ENCODE results near the gene ILF2. TPM values are rescaled to one million over a fixed set of nuclear protein-coding genes. Genes with fewer than 3 reads are reported as not detected.
"Not testable (repeated sequence)": the region's sequence is repeated elsewhere in the genome, so short reads cannot be mapped to it uniquely, and the experiment has no call there.

ILF2 gene
- 100 to 1,000 TPM; 136 to 142 TPM for total RNA-seq
- 213 to 215 reads per million in 2 donors for total RNA-seq

DNA sequence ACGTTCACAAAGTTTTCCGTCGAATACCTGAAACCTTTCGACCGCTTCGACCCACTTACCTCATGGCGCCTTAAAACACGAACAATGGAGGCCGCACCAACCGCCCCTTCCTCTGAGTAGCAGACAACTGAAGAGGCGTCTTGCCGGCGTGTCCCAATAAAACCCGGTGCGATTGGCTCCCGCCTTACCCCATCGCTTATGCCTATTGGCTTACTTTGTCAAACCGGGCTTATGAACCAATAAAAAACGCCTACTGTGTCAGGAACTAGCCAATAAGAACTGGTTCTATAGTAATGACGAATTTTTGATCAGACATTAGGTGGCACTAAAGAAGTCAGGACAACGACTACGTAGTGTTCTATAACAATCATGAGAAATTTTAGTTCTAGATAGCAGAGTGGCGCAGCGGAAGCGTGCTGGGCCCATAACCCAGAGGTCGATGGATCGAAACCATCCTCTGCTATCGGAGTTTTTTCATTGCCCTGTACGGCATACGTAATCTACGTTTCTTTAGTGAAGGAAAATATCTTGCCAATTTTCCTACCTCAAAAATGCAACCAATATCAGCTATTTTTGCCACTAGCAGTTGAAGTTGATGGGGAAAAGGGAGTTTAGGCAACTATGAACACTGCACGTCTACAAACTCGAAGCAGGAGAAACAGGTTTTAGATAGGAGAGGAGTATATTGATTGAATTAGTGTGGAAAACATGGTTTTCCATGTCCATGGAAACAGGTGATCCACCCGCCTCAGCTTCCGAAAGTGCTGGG, at the start of gene ILF2:
Gene ILF2, minus strand, starts transcription at position 135 of the 769 bp plus-strand sequence. Its CDS starts 71 bp downstream, at position 64.
- ATAC-seq = peak; percentile 92
- H3K9me3 ChIP-seq (ENCODE audit: control insufficient read depth, low read length, poor library complexity, severe bottlenecking) = no peaks in the 10 kb centered on the region
- no peak within 1 kb of the TSS for H3K27ac Mint-ChIP-seq
- peak; percentile 88 to 94 (median 93) for DNase-seq
- peaks cover 4% of the 10 kb centered on the region for H3K36me3 Mint-ChIP-seq (ENCODE audit: low read depth)
- no peak within 1 kb of the TSS for H3K4me3 Mint-ChIP-seq
- no peaks in the 10 kb centered on the region for H3K27me3 Mint-ChIP-seq
- H3K4me1 Mint-ChIP-seq = peaks cover 4% of the 10 kb centered on the region

- Mint-ChIP-seq H3K27me3 (peaks cover 5% of the 10 kb centered on the region), H3K36me3 (ENCODE audit: low read depth) (peaks cover 5% of the 10 kb centered on the region), H3K4me3 (no peak overlapping the region), H3K27ac (no peak overlapping the region), H3K4me1 (peaks cover 3% of the 10 kb centered on the region)
- DNase-seq = no peak
- H3K9me3 ChIP-seq (ENCODE audit: control insufficient read depth, low read length, poor library complexity, severe bottlenecking) = no peaks in the 10 kb centered on the region
- ATAC-seq = no peak
Measured at GRCh38 chr1:153717330-153717729, 46.5 kb upstream of the ILF2 start.

DNA sequence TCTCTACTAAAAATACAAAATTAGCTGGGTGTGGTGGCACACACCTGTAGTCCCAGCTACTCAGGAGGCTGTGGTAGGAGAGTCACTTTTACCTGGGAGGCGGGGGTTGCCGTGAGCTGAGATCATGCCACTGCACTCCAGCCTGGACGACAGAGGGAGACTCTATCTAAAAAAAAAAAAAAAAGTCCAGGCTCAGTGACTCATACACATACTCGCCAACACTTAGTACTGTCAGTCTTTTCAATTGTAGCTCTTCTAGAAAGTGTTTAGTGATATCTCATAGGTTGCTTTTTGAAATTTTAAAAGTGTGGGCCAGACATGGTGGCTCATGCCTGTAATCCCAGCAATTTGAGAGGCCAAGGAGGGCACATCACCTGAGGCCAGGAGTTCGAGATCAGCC, 45.4 kb upstream of the ILF2 start:
- not testable (repeated sequence) for ATAC-seq, DNase-seq, H3K4me3 Mint-ChIP-seq

DNA sequence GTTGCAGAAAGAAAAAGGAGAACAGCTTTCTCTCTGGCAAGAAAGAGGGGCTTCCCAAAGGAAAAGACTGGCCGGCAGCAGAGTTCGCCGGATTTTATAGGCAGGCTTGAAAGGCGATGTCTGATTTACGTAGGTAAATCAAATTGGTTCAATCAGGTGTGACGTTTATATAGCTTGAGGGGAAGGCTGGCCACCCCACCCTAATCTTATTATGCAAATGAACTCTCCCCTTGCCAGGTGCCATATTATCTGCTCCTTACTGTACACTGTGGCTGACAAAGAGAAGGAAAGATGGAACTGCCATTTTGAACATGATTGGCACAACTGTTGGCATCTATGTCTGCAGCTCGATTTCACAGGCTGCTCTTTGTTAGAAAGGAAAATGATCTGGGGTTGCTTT, 40.2 kb upstream of the ILF2 start:
- Mint-ChIP-seq H3K27ac (no peak overlapping the region), H3K36me3 (ENCODE audit: low read depth) (peaks cover 5% of the 10 kb centered on the region), H3K27me3 (peaks cover 12% of the 10 kb centered on the region), H3K4me3 (no peak overlapping the region), H3K4me1 (peaks cover 7% of the 10 kb centered on the region)
- H3K9me3 ChIP-seq (ENCODE audit: control insufficient read depth, low read length, poor library complexity, severe bottlenecking) = no peaks in the 10 kb centered on the region
- no peak for ATAC-seq
- no peak for DNase-seq

More for the DNA sequence above, 45.4 kb upstream of the ILF2 start:
- not testable (repeated sequence) for H3K36me3 Mint-ChIP-seq (ENCODE audit: low read depth); H3K4me1 Mint-ChIP-seq; H3K9me3 ChIP-seq (ENCODE audit: control insufficient read depth, low read length, poor library complexity, severe bottlenecking); H3K27me3 Mint-ChIP-seq; H3K27ac Mint-ChIP-seq

- no peaks in the 10 kb centered on the region for H3K27me3 Mint-ChIP-seq
- no peaks in the 10 kb centered on the region for H3K9me3 ChIP-seq (ENCODE audit: control insufficient read depth, low read length, poor library complexity, severe bottlenecking)
- DNase-seq (no peak), ATAC-seq (no peak)
- H3K27ac Mint-ChIP-seq = no peak overlapping the region
- H3K4me1 Mint-ChIP-seq = peaks cover 2% of the 10 kb centered on the region
- no peak overlapping the region for H3K4me3 Mint-ChIP-seq
- H3K36me3 Mint-ChIP-seq (ENCODE audit: low read depth) = no peaks in the 10 kb centered on the region
Measured at GRCh38 chr1:153705484-153705883, 34.7 kb upstream of the ILF2 start.

- ATAC-seq = no peak
- H3K4me3 Mint-ChIP-seq = no peak overlapping the region
- H3K27me3 Mint-ChIP-seq = no peaks in the 10 kb centered on the region
- no peaks in the 10 kb centered on the region for H3K4me1 Mint-ChIP-seq
- no peak overlapping the region for H3K27ac Mint-ChIP-seq
- no peaks in the 10 kb centered on the region for H3K9me3 ChIP-seq (ENCODE audit: control insufficient read depth, low read length, poor library complexity, severe bottlenecking)
- no peaks in the 10 kb centered on the region for H3K36me3 Mint-ChIP-seq (ENCODE audit: low read depth)
- DNase-seq = no peak
Measured at GRCh38 chr1:153699768-153700167, 29.0 kb upstream of the ILF2 start.

DNA sequence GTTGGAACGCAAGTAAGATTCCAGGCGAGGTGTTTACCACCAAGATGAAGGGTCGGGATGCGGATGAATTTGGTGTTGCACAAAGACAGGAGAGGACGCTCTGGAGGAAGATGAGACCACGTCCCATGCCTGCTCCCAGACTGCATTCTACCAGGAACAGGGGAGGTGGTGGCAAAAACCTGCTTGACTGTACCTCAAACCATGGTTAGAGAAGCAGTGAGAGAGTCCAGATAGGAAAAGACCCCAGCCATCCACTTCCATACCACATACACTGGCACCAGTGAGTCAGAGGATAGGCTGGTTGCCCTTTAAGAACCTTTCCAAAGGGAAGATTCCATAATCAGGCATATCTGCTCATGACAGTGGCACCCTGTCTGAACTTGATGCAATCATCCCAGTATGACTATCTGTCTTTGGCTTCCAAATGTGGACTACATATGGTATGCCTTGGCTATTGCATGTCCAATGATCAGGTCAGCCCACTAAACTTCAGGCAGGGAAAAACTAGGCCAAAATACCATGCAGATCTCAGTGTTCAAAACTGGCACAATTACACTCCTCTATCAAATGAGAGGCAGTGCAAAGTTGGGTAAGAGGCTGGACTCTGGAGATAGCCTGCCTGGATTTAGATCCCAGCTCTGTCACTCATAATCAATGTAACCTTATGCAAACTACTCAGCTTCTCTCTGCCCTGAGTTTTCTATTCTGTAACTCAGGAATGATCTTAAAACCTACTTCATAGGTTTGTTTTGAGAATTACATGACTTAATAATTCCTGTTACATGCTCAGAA, 28.3 kb upstream of the ILF2 start:
- H3K27ac Mint-ChIP-seq = no peak overlapping the region
- no peaks in the 10 kb centered on the region for H3K9me3 ChIP-seq (ENCODE audit: control insufficient read depth, low read length, poor library complexity, severe bottlenecking)
- no peaks in the 10 kb centered on the region for H3K36me3 Mint-ChIP-seq (ENCODE audit: low read depth)
- H3K27me3 Mint-ChIP-seq = no peaks in the 10 kb centered on the region
- no peak for ATAC-seq
- H3K4me3 Mint-ChIP-seq = no peak overlapping the region
- DNase-seq = no peak
- no peaks in the 10 kb centered on the region for H3K4me1 Mint-ChIP-seq

GRCh38 chr1:153698020-153698922, 27.5 kb upstream of the ILF2 start:
- Mint-ChIP-seq H3K4me1 (no peaks in the 10 kb centered on the region), H3K27me3 (peaks cover 5% of the 10 kb centered on the region), H3K4me3 (no peak overlapping the region), H3K36me3 (ENCODE audit: low read depth) (no peaks in the 10 kb centered on the region), H3K27ac (no peak overlapping the region)
- no peaks in the 10 kb centered on the region for H3K9me3 ChIP-seq (ENCODE audit: control insufficient read depth, low read length, poor library complexity, severe bottlenecking)
- no peak for ATAC-seq
- DNase-seq = no peak

DNA sequence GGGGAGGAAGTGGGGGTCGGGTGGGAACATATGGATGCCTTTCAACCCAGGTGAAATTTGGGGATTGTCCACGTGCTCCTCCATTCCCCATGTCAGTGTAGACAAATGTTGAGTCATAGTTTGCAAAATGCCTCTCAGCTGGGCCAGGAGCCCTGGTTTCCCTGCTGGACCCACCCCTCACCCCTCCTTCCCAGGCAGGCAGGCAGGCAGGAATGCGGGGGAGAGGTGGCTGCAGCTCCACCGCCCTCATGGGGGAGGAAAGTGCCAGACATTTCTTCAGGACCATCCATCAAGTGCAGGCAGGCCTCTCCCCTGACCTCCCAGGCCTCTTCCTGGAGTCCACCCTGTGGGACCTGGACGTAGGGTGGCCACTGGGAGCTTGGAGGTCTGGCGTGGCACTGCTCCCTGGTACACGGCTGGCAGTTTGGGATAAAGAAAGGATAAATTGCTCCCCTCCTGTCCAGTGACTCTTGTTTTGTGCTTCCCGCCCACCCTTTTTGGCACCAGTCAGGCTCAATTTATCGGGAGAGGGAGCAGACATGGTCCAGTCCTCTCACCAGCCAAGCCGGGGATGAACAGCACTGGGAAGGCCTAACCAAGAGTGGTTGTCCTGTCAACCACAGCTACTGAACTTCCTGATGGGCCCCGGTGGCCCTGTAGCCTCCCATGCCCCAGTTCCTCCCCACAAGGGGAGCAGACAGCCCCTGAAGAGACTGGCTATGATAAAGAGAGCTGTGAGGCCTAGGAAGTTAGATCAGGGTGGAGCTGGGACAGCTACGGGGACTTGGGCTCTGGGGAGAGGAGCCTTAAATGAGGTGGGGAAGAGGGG, 26.6 kb upstream of the ILF2 start:
- no peak for ATAC-seq
- Mint-ChIP-seq H3K27me3 (peaks cover 5% of the 10 kb centered on the region), H3K4me3 (no peak overlapping the region), H3K27ac (no peak overlapping the region), H3K36me3 (ENCODE audit: low read depth) (no peaks in the 10 kb centered on the region), H3K4me1 (no peaks in the 10 kb centered on the region)
- no peak for DNase-seq
- H3K9me3 ChIP-seq (ENCODE audit: control insufficient read depth, low read length, poor library complexity, severe bottlenecking) = no peaks in the 10 kb centered on the region

DNA sequence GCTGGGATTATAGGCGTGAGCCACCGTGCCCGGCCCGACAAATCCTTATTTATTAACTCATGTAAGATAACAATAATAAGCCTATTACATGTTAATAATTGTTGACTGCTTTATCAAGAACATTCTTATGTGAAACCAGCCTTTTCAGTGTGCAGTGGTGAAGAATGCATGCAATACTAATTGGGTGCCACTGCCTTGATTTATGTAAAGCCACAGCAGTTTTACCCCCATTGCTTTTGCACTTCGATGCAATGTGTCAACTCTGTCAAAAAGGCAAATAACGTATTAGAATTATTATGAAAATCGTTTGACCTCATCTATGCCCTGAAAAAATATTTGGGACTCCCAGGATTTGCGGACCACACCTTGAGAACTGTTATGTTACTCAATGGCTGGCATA, 25.9 kb upstream of the ILF2 start:
- Mint-ChIP-seq H3K27me3 (peaks cover 5% of the 10 kb centered on the region), H3K27ac (no peak overlapping the region), H3K4me3 (no peak overlapping the region), H3K36me3 (ENCODE audit: low read depth) (no peaks in the 10 kb centered on the region), H3K4me1 (no peaks in the 10 kb centered on the region)
- ATAC-seq = no peak
- DNase-seq = no peak
- H3K9me3 ChIP-seq (ENCODE audit: control insufficient read depth, low read length, poor library complexity, severe bottlenecking) = no peaks in the 10 kb centered on the region

DNA sequence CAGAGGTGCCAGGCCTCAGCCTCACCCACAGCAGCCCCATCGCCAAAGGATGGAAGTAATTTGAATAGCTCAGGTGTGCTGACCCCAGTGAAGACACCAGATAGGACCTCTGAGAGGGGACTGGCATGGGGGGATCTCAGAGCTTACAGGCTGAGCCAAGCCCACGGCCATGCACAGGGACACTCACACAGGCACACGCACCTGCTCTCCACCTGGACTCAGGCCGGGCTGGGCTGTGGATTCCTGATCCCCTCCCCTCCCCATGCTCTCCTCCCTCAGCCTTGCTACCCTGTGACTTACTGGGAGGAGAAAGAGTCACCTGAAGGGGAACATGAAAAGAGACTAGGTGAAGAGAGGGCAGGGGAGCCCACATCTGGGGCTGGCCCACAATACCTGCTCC, 22.7 kb upstream of the ILF2 start:
- Mint-ChIP-seq H3K27ac (no peak overlapping the region), H3K27me3 (peaks cover 5% of the 10 kb centered on the region), H3K4me1 (peaks cover 5% of the 10 kb centered on the region), H3K36me3 (ENCODE audit: low read depth) (no peaks in the 10 kb centered on the region), H3K4me3 (peak overlapping the region; percentile 52)
- H3K9me3 ChIP-seq (ENCODE audit: control insufficient read depth, low read length, poor library complexity, severe bottlenecking) = no peaks in the 10 kb centered on the region
- ATAC-seq (no peak), DNase-seq (no peak)

GRCh38 chr1:153688736-153689328, 18.0 kb upstream of the ILF2 start:
- ATAC-seq = no peak
- H3K27me3 Mint-ChIP-seq = peaks cover 32% of the 10 kb centered on the region
- no peaks in the 10 kb centered on the region for H3K9me3 ChIP-seq (ENCODE audit: control insufficient read depth, low read length, poor library complexity, severe bottlenecking)
- no peak overlapping the region for H3K4me3 Mint-ChIP-seq
- H3K27ac Mint-ChIP-seq = no peak overlapping the region
- peaks cover 13% of the 10 kb centered on the region for H3K4me1 Mint-ChIP-seq
- H3K36me3 Mint-ChIP-seq (ENCODE audit: low read depth) = peaks cover 2% of the 10 kb centered on the region
- no peak for DNase-seq
